GM19240 (cell line): ENCODE measurements around the gene CELA2A.
"Not testable (repeated sequence)": the region's sequence is repeated elsewhere in the genome, so short reads cannot be mapped to it uniquely, and the experiment has no call there.

Source experiments
- DNase-seq: peaks from one replicate; pipeline ENCODE4 v3.0.0; 2011; ENCODE audit warnings: low spot score; ENCODE audit not compliant: insufficient read length

CELA2A gene

GRCh38 chr1:15424981-15425380 is 31.6 kb upstream of the CELA2A start:
- no peak for DNase-seq

GRCh38 chr1:15425521-15425920 is 31.0 kb upstream of the CELA2A start:
- no peak for DNase-seq

GRCh38 chr1:15425958-15426357 is 30.6 kb upstream of the CELA2A start:
- DNase-seq: no peak

DNA sequence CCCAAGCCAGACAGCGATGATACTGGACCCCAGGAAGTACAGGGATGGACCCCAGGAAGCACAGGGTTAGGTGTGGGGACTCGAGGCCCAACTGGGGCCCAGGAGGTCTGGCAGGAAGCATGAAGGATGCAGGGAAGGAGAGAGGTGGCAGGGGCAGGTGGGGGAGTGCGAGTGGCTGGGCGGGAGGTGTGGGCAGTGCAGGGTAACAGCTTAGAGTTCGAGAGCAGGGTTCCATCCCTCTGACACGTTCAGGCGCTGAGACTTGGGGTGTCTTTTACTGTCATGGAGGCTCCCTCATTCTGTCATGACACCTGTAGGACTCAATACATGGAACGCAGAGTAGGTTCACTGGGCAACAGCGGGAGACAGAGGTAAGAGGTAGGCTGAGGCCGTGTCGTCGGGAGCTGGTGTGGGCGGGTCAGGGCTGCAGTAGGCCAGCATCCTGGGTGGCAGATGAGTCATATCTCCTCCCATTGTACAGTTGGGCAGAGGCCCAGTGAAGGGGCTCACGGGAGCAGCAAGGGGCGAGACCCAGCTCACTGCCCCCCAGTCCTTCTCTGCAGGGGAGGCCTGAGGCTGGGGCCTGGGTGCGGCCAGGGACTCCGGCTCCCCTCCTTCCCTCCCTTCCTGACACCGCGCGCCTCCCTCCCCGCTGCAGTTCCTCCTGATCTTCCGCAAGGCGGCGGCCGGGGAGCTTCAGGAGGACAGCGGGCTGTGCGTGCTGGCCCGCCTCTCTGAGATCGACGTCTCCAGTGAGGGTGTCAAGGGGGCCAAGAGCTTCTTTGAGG is 29.8 kb upstream of the CELA2A start:
- no peak for DNase-seq

GRCh38 chr1:15427280-15427666 is 29.3 kb upstream of the CELA2A start:
- DNase-seq: no peak

- not testable (repeated sequence) for DNase-seq
Observed at GRCh38 chr1:15428252-15428651, 28.3 kb upstream of the CELA2A start.

DNA sequence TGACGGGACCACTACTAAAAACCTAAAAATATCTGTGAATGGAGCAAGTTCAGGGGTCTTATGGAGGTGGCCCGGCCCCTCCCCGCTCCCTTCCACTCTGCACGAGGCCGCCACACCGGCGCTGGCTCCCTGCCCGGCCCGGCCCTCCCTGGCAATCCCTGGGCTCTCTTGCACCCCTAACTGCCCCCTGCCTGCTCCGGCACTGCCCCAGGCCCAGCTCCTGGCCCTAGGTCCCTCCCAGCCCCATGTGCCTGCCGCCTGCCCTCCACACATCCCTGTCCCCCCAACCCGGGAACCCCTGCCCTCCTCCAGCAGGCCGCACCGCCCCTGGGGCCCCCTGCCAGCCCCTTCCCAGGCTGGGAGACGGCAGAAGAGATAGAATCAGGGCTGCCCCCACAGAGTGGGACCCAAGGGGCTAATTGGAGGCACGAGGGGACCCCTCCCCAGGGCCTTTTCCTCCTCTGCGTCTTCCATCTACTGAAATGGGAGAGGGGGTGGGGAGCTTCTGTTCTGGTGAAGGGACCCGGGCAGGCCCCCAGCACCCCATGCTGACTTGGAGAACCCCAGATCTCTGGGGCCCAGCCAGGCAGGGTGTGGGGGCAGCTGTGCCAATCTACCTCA is 27.6 kb upstream of the CELA2A start:
- DNase-seq: no peak

GRCh38 chr1:15429701-15430149 is 26.8 kb upstream of the CELA2A start:
- DNase-seq: no peak

- peak; percentile 92 for DNase-seq
Observed at GRCh38 chr1:15430787-15431570, 25.6 kb upstream of the CELA2A start.

- no peak for DNase-seq
Observed at GRCh38 chr1:15431571-15431948, 25.0 kb upstream of the CELA2A start.

DNA sequence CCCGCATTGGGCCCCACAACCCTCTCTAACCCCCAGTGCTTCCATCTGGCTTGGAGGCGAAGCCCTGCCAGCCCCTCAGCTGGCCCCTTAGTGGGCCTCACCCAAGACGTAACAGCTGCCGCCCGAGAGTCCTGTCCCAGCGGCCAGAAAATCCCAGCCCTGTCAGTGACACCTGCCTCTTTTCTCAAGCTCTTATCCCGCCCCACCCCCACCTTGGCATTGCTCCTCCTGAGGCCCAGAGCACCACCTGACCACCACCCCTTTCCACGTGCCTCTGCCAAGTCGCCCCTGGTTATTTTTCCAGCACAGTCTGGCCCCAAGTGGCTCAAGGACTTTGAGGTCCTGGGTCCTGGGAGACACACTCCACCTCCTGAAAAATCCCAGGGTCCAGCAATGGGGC is 24.2 kb upstream of the CELA2A start:
- DNase-seq: no peak

DNA sequence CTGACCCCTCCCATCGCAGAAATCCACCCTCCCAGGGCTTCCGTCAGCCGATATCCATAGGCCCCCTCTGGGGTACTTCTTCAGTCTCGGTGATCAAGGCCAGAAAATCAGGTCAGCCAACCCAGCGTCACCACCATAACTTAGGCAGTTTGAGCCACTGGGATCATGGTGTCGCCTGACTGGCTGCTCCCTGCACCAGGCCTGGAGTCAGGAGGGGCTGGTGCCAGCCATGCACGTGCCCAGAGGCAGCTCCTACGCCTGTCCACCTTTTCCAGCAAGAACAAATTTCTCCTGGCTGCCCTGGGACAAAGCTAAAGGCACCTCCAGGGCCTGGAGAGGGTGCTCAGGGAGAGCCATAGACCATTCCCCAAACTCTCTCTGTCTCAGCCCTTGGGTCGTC is 23.1 kb upstream of the CELA2A start:
- DNase-seq: no peak

GRCh38 chr1:15434739-15435138 is 21.8 kb upstream of the CELA2A start:
- not testable (repeated sequence) for DNase-seq

GRCh38 chr1:15435239-15436077 is 21.1 kb upstream of the CELA2A start:
- DNase-seq: no peak

- no peak for DNase-seq
Observed at GRCh38 chr1:15436881-15437442, 19.6 kb upstream of the CELA2A start.

- DNase-seq: no peak
Observed at GRCh38 chr1:15439325-15439724, 17.2 kb upstream of the CELA2A start.

- no peak for DNase-seq
Observed at GRCh38 chr1:15440357-15440756, 16.2 kb upstream of the CELA2A start.

DNA sequence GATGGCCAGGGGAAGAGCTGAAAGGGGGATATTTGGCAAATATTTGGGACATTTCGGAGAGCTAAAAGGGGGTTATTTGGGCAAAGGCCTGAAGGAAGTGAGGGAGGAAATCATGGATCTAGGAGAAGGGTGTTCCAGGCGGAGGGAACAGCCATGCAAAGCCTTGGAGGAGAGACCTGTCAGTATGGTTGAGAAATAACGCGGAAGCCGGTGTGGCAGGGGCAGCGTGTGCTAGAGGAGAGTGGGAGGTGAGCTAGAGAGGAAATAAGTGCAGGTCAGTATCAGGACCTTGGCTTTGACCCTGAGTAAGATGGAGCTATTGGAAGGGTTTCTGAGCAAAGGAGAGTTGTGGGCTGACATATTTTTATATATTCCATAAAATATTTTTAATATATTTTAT is 15.3 kb upstream of the CELA2A start:
- DNase-seq: no peak

DNA sequence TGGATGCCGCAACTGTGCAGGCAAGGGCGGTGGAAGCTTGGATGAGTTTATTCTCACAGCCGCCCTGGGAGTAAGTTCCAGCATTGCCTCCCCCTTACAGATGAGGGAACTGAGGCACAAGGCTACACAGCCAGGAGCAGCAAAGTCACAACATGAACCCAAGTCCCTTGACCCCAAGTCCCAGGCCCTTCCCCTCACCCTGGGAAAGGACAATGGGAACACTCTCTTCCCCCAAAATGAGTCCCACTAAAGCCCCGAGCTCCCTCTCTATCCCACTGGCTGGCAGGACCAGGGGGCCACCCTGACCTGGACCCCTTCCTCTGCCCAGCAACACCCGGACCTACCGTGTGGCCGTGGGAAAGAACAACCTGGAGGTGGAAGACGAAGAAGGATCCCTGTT is 14.4 kb upstream of the CELA2A start:
- no peak for DNase-seq

DNA sequence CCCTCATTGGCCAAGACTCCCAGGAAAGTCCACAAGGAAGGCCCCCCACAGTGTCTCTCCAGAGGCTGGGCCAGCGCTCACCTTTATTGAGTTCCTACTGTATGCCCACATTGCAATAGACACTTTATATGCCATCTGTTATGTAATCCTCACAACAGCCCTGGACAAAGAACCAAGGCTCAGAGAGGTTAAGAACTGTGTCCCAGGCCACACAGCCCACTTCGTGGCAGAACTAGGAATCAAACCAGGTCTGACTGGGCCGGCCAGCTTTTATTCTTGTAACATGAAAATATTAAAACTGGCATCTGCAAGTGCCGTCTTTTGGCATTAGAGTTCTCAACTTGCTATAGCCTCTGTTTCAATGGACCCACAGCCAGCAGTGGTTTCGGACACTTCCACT is 13.8 kb upstream of the CELA2A start:
- DNase-seq: no peak

DNA sequence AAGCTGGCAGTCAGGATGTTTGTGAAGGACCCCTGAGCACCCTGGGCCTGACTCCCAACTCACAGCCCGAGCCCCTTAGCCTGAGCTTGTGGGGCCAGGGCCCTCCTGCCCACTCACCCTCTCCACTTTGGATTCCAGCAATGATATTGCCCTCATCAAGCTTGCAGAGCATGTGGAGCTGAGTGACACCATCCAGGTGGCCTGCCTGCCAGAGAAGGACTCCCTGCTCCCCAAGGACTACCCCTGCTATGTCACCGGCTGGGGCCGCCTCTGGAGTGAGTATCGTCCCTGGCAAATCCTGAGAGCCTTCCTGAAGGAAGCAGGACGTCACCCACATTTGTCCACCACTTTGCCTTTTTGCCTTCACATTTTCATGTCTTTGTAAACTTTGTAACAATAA is 13.3 kb upstream of the CELA2A start:
- no peak for DNase-seq
